A673 (cell line): ENCODE measurements around the gene TMEM272. TPM values are rescaled to one million over a fixed set of nuclear protein-coding genes. Genes with fewer than 3 reads are reported as not detected.

Experiments
- BruUV-seq: library from RNA; stranded (reverse); fragments of 400-500 nt; replicated peaks from 2 replicates; lab custom pipeline; 2021; lab: Mats Ljungman, UMichigan
- CTCF ChIA-PET: fragments of 300-600 bp; sonication (Branson Sonifier 250); formaldehyde crosslinking; loops from one replicate; lab custom pipeline; 2022; ENCODE audit warnings: antibody characterized with exemption; lab: Charles Lee
- POLR2A ChIA-PET: fragments of 300-600 bp; sonication (Branson Sonifier 250); formaldehyde crosslinking; loops from one replicate; lab custom pipeline; 2022; ENCODE audit warnings: antibody characterized with exemption; ENCODE audit not compliant: low non-redundant PET; lab: Charles Lee
- DNase-seq: peaks from one replicate; pipeline ENCODE4 v3.0.0-alpha.2; 2015; ENCODE audit warnings: low spot score
- H3K27ac ChIP-seq: fragments of 200-600 bp; sonication (generic); 2 replicates; pipeline ENCODE4 v1.5.1; 2016; ENCODE audit warnings: mixed run types, low read depth, mild to moderate bottlenecking, mixed read lengths, antibody characterized with exemption, low read length; ENCODE audit not compliant: poor library complexity, severe bottlenecking
- H3K27me3 ChIP-seq: fragments of 200-600 bp; sonication (generic); replicated peaks from 2 replicates; pipeline ENCODE4 v1.6.1; 2017; ENCODE audit warnings: mixed run types, low read depth, mild to moderate bottlenecking, mixed read lengths, antibody characterized with exemption, low read length; ENCODE audit not compliant: insufficient read depth, poor library complexity
- H3K36me3 ChIP-seq: fragments of 200-600 bp; sonication (generic); 2 replicates; pipeline ENCODE4 v1.6.1; 2016; ENCODE audit warnings: mixed run types, mild to moderate bottlenecking, mixed read lengths, antibody characterized with exemption, low read length; ENCODE audit not compliant: insufficient read depth, poor library complexity, severe bottlenecking
- H3K4me1 ChIP-seq: fragments of 200-600 bp; sonication (generic); 2 replicates; pipeline ENCODE4 v1.6.1; 2017; ENCODE audit warnings: mixed run types, mild to moderate bottlenecking, mixed read lengths, antibody characterized with exemption, low read length; ENCODE audit not compliant: insufficient read depth, poor library complexity, severe bottlenecking
- H3K4me3 ChIP-seq: fragments of 200-600 bp; sonication (generic); 2 replicates; pipeline ENCODE4 v1.5.1; 2016; ENCODE audit warnings: low read depth, mixed run types, mild to moderate bottlenecking, mixed read lengths, low read length; ENCODE audit not compliant: poor library complexity, severe bottlenecking
- H3K9me3 ChIP-seq: fragments of 200-600 bp; sonication (generic); 2 replicates; pipeline ENCODE4 v1.6.1; 2016; ENCODE audit warnings: mixed run types, low read depth, mild to moderate bottlenecking, mixed read lengths, antibody characterized with exemption, low read length; ENCODE audit not compliant: poor library complexity, severe bottlenecking
- CTCF ChIP-seq: fragments of 300-800, 200-600 bp; sonication (generic); conservative IDR thresholded peaks from 2 replicates; pipeline ENCODE4 v1.5.1; 2017; ENCODE audit warnings: low read depth, mild to moderate bottlenecking, antibody characterized with exemption, low read length, moderate library complexity, mixed read lengths
- EZH2 ChIP-seq: fragments of 200-600 bp; sonication (generic); IDR thresholded peaks from 2 replicates; pipeline ENCODE4 v1.6.1; 2017; ENCODE audit warnings: borderline replicate concordance, low read depth, mild to moderate bottlenecking, mixed read lengths, antibody characterized with exemption, low read length; ENCODE audit not compliant: poor library complexity, severe bottlenecking
- intact Hi-C: fragments of 100-400 bp; cut with micrococcal nuclease; formaldehyde crosslinking; loops from one replicate; pipeline ENCODE4 v1.10.0; 2022; ENCODE audit not compliant: unreplicated experiment
- total RNA-seq: library from RNA; stranded (reverse); gene quantifications from 2 replicates; pipeline ENCODE4 v1.2.3, GENCODE V29; 2021

TMEM272 gene
- total RNA-seq, 1 experiment from 2014 or later: not detected

- DNase-seq: no peak
- H3K27ac ChIP-seq: no peak overlapping the region
- no peaks in the 10 kb centered on the region for H3K9me3 ChIP-seq
- no peak overlapping the region for H3K4me3 ChIP-seq
- BruUV-seq: no TSS peak
- intact Hi-C loops: no loop called here
- H3K36me3 ChIP-seq: no peaks in the 10 kb centered on the region
- ChIA-PET CTCF (no interaction called here), POLR2A (no interaction called here)
- no peaks in the 10 kb centered on the region for H3K4me1 ChIP-seq
- TF ChIP-seq EZH2 (no peak), CTCF (no peak)
- H3K27me3 ChIP-seq: no peaks in the 10 kb centered on the region
Measured at GRCh38 chr13:51770681-51771417, 74.1 kb downstream of the TMEM272 start.

- POLR2A ChIA-PET: no interaction called here
- no peak overlapping the region for H3K27ac ChIP-seq
- no peaks in the 10 kb centered on the region for H3K36me3 ChIP-seq
Measured at GRCh38 chr13:51770160-51770559, 74.8 kb downstream of the TMEM272 start.

GRCh38 chr13:51769455-51770127 is 75.4 kb downstream of the TMEM272 start:
- Histone ChIP-seq H3K27ac (no peak overlapping the region), H3K4me3 (no peak overlapping the region), H3K4me1 (no peaks in the 10 kb centered on the region), H3K27me3 (no peaks in the 10 kb centered on the region), H3K9me3 (no peaks in the 10 kb centered on the region), H3K36me3 (no peaks in the 10 kb centered on the region)
- no peak for DNase-seq
- ChIA-PET POLR2A (no interaction called here), CTCF (interaction anchor here (0.8 kb wide), 1 partner anchor 28 kb away, joined by 3 read pairs; no protein-coding TSS in a partner anchor)
- BruUV-seq: no TSS peak
- no peak for TF ChIP-seq EZH2
- TF ChIP-seq CTCF: no peak
- intact Hi-C loops: no loop called here

More at GRCh38 chr13:51770160-51770559, 74.8 kb downstream of the TMEM272 start:
- intact Hi-C loops: no loop called here
- no TSS peak for BruUV-seq
- Histone ChIP-seq H3K9me3 (no peaks in the 10 kb centered on the region), H3K27me3 (no peaks in the 10 kb centered on the region), H3K4me3 (no peak overlapping the region), H3K4me1 (no peaks in the 10 kb centered on the region)
- TF ChIP-seq CTCF (no peak), EZH2 (no peak)
- no peak for DNase-seq
- CTCF ChIA-PET: no interaction called here
